Measurements from ENCODE around the gene BCL2L1.
A peak's percentile ranks its signal among the peaks of the same experiment; 100 is the strongest.
"Not testable (repeated sequence)": the region's sequence is repeated elsewhere in the genome, so short reads cannot be mapped to it uniquely, and the experiment has no call there.

The BCL2L1 gene

DNA sequence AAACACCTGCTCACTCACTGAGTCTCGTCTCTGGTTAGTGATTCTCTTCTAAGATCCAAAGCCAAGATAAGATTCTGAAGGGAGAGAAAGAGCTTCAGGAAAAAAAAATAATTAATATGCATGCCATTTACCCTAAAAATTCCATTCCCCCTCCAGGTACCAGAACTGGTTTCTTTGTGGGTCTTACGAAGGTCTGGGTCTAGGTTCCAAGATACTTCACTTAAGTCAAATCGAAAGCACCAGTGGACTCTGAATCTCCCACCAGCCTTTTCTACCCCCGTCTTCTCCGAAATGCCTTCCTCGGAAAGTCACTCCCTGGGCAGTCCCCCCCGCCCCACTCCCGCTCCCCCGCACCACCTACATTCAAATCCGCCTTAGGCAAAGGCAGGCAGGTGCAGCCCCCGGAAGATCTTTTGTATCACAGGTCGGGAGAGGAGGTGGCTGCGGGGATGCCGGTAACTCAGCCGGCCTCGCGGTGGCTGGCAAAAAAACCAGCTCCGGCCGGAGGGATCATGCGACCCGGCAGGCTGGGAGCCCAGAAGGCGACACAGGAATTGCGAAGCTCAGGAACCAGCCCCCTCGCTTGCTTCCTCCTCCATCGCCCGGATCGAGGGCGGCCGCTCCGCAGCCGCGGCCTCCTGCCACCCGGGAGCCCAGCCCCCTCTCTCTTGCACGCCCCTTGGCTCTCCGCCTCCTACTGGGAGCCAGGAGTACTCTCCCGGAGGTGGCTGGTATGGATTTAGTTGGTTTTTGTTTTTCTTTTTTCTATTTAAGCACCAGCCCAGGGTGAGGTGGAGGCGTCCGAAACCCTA lies at the start of gene BCL2L1:
Gene BCL2L1, minus strand, starts transcription at position 612 of the 812 bp plus-strand sequence. CDS start 650 bp downstream, outside the sequence.
- peak; percentile 85 to 87 for DNase-seq (ENCODE audit: low read depth in 2 of 2)

GRCh38 chr20:31770243-31770642 lies 47.6 kb upstream of the BCL2L1 start:
- DNase-seq (ENCODE audit: low read depth in 2 of 2) = no peak

- DNase-seq (ENCODE audit: low read depth in 2 of 2) = no peak
Measured at GRCh38 chr20:31769681-31770080, 47.0 kb upstream of the BCL2L1 start.

- no peak for DNase-seq (ENCODE audit: low read depth in 2 of 2)
Measured at GRCh38 chr20:31767805-31768204, 45.1 kb upstream of the BCL2L1 start.

- no peak for DNase-seq (ENCODE audit: low read depth in 2 of 2)
Measured at GRCh38 chr20:31764641-31765305, 42.1 kb upstream of the BCL2L1 start.

GRCh38 chr20:31760519-31761240 lies 38.0 kb upstream of the BCL2L1 start:
- no peak for DNase-seq (ENCODE audit: low read depth in 2 of 2)

- no peak for DNase-seq (ENCODE audit: low read depth in 2 of 2)
Measured at GRCh38 chr20:31759836-31760518, 37.3 kb upstream of the BCL2L1 start.

DNA sequence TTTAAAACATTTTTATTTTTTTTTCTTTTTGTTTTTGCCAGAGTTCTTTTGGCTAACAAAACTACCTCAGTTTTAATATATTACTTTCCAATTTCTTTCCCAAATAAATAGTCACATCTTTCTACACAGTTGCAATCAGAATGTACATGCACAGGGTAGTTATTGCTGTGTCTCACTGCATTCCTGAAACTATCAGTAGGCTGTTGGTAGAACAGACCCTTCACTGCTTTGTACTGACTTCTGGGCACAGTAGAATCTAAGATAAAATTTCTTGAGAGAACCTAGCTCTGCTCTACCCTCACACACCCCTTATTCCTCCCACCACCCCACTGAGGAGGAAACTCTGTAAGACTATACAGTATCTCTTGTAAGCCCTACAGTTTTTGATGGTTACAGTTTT lies 36.3 kb upstream of the BCL2L1 start:
- no peak for DNase-seq (ENCODE audit: low read depth in 2 of 2)

DNA sequence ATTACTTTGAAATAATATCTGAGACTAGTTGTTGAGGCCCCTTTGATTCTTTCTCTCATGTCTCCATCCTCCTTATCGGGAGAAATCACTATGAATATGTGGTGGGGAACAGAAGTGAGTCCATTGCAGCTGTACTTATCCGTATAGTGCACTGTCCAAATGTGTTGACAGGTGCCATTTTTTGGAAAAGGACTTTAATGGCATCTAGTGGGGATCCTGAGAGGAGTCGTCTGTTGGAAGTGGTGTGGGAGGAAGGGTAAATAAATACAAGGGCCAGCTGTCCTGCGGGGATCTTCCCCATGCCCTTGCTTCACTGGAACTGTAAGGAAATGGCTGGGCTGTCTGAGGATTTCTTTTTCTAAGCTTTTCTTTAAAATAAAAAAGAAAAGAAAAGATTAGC lies 35.9 kb upstream of the BCL2L1 start:
- no peak for DNase-seq (ENCODE audit: low read depth in 2 of 2)

DNA sequence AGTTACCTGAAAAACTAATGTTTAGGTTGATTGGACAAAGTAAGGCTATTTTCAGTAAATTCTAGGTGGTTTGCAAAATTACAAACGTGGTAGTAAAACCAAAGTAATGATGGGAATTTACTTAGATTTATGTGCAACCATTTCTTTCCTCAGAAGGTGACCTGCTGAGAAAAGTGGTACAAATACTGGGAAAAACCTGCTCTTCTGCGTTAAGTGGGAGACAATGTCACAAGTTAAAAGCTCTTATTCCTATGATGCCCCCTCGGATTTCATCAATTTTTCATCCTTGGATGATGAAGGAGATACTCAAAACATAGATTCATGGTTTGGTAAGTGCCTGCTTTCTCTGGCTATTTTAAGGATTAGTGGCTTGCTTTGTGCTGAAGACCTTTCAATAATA lies 34.6 kb upstream of the BCL2L1 start:
- no peak for DNase-seq (ENCODE audit: low read depth in 2 of 2)

DNA sequence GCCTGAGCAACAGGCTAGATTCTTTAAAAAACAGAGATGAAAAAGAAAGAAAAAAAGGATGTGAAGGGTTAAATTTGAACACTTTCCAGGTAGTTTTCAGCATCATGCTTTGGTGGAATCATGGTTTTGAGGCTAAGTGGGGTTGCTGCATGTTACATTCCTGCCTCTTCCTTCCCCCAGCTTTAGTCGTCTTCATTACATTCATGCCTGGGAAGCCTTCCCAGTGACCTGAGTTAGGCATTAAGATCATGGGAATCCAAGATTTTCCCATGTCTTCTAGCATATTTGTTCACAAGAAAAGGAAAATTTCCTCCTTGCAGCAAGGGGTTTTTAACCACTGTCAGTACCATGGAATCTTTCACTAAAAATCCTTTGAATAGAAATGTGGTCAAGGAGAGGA lies 28.5 kb upstream of the BCL2L1 start:
- no peak for DNase-seq (ENCODE audit: low read depth in 2 of 2)

DNA sequence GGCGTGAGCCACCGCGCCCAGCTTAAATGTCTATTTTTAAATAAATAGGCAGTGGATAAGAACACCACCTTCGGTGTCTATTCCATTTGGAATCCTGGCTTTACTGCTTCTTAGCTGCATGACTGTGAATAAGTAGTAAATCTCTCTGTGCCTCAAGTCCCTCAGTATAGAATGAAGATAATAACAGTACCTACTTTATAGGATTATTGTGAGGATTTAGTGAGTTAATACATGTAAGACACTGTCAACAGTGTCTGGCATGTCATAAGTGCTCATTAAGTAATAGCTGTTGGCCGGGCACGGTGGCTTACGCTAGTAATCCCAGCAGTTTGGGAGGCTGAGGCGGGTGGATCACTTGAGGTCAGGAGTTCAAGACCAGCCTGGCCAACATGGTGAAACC lies 26.6 kb upstream of the BCL2L1 start:
- no peak for DNase-seq (ENCODE audit: low read depth in 2 of 2)

DNA sequence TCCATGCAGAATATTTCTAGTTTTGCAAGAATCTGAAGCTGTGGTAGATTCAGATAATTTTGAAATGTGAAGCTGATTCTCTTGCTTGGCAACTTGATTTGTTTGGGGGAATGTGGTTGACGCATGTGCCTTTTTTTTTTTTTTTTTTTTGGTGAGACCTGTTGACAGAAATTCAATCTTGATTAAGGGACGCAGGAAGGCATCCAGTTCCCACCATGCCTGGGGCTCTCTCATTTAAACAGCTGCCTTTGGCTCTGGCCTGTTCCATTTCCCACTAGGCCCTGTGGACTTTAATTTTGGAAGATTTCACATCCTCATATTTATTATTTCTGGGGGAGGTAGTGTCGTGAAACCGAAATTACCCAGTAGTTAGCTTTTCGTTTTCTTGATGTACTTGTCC lies 25.0 kb upstream of the BCL2L1 start:
- no peak for DNase-seq (ENCODE audit: low read depth in 2 of 2)

DNA sequence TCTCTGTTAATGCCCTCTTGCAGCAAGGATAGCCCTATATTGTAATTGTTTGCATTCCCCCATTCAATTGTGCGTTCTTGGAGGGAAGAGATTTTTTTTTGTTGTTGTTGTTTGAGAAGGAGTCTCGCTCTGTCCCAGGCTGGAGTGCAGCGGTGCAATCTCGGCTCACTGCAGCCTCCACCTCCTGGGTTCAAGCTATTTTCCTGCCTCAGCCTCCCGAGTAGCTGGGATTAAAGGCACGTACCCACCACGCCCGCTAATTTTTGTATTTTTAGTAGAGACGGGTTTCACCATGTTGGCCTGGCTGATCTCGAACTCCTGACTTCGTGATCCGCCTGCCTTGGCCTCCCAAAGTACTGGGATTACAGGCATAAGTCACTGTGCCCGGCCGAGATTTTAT lies 24.4 kb upstream of the BCL2L1 start:
- DNase-seq (ENCODE audit: low read depth in 2 of 2) = not testable (repeated sequence)

DNA sequence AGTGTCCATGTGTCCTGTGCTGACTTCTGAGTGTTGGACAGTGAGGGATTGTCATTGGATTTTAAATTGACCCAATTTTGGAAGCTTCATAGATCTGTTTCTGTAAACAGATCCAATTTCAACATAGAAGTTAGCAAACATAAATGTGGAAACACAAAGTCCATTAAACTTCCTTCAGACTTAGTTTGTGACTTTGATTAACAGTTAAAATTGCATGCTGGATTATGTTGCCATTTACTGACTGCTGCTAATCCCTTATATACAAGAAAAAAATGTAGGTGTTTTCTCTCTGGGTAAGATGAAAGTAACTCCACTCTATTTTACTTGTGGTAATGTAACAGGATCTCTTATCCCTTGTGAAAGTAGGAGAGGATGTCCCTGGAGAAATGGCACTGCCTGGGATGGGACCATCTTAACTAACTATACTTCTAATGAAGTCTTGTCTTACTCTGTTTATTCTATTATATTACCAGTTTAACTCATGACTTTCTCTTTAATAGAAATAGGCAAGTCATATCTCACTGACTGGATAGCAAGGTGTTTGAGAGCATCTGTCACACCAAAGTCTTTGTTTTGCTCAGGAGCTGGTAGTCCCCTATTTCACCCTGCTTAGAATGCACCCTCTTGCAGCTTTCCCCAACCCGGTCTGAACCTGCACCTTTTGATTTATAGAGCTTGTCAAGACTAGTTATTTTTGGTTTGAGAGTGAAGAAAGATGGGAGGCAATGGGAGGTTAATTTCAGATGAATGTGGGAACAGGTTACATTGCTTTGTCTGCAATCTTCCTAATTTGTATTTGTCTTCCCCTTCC lies 23.6 kb upstream of the BCL2L1 start:
- no peak for DNase-seq (ENCODE audit: low read depth in 2 of 2)

- DNase-seq (ENCODE audit: low read depth in 2 of 2) = no peak
Measured at GRCh38 chr20:31740656-31741323, 18.1 kb upstream of the BCL2L1 start.

DNA sequence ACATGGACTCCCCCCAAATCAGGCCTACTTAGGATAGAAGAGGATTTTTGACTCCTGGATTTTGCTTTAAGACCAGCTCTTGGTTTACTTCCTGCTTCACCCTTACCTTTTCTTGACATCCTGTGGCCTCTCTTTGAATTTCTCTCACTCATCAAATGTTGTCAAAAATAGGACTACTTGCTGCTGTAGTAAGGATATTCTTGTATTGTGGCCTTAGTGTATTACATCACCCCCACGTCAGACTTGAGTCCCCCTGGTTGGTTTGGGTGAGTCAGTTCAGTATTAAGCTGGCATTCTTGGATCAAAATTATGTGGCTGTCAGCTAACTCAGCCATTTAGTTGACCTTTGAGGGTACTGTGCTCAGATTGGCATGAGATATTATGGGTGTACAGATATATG lies 17.5 kb upstream of the BCL2L1 start:
- DNase-seq (ENCODE audit: low read depth in 2 of 2) = no peak

GRCh38 chr20:31739550-31739977 lies 16.9 kb upstream of the BCL2L1 start:
- DNase-seq (ENCODE audit: low read depth in 2 of 2) = no peak

GRCh38 chr20:31738729-31739549 lies 16.3 kb upstream of the BCL2L1 start, which contains the start of gene TPX2:
Gene TPX2, plus strand, starts transcription at chr20:31739290. Its CDS starts 18,187 bp downstream, at chr20:31757477.
- DNase-seq (ENCODE audit: low read depth in 2 of 2) = peak; percentile 78 to 80

GRCh38 chr20:31731321-31731717 lies 8.7 kb upstream of the BCL2L1 start:
- DNase-seq (ENCODE audit: low read depth in 2 of 2) = no peak
